Tibial nerve (tissue), 3 donors: ENCODE data around the gene MACIR.

Experiments
- POLR2A ChIP-seq, 2 donors: fragments of 450-650 bp; IDR thresholded peaks; one replicate each; pipeline ENCODE4 v1.6.1; 2017; ENCODE audit warnings: antibody characterized with exemption in 2 of 2, mild to moderate bottlenecking in 2 of 2, moderate library complexity in 2 of 2
- TF ChIP-seq, protein P1 (sequence below), 5 experiments: fragments of 200-600 bp in 3 of 5; fragments of 450-650 bp in 2 of 5; sonication (generic) in 3 of 5; IDR thresholded peaks; one replicate each; pipeline ENCODE4 v1.5.1; 2016 to 2019; ENCODE audit warnings: antibody characterized with exemption in 5 of 5, mild to moderate bottlenecking in 3 of 5, moderate library complexity in 2 of 5

DNA sequence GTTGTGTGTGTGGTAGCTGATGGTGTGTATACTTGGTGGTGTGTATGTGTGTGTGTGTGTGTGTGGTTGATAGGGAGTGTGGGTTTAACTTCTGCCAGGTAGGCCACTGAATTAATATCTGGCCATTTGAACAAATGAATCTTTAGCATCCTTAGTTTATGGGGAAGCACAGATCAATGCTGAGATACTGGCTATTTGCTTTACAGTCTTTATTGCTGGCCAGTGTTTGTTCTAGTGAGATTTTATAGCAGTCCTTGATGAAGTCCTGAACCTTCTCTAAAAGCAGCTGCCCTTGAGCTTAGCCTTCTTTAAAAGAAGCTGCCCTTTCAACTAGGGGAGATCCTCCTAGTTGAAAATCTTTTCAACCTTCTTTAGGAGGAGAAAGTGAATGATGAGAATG is 69.3 kb downstream of the MACIR start:
- TF ChIP-seq, protein P1, sequence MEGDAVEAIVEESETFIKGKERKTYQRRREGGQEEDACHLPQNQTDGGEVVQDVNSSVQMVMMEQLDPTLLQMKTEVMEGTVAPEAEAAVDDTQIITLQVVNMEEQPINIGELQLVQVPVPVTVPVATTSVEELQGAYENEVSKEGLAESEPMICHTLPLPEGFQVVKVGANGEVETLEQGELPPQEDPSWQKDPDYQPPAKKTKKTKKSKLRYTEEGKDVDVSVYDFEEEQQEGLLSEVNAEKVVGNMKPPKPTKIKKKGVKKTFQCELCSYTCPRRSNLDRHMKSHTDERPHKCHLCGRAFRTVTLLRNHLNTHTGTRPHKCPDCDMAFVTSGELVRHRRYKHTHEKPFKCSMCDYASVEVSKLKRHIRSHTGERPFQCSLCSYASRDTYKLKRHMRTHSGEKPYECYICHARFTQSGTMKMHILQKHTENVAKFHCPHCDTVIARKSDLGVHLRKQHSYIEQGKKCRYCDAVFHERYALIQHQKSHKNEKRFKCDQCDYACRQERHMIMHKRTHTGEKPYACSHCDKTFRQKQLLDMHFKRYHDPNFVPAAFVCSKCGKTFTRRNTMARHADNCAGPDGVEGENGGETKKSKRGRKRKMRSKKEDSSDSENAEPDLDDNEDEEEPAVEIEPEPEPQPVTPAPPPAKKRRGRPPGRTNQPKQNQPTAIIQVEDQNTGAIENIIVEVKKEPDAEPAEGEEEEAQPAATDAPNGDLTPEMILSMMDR (IDR thresholded peaks at IDR 0.05): no peak
- no peak for TF ChIP-seq POLR2A (IDR thresholded peaks at IDR 0.05)
